HL-60/S4 (cell line): ENCODE measurements around the gene JMJD1C.
"Not testable (repeated sequence)": the region's sequence is repeated elsewhere in the genome, so short reads cannot be mapped to it uniquely, and the experiment has no call there.

ENCODE experiments used
- in situ Hi-C: fragments of 300-500 bp; cut with MboI; formaldehyde crosslinking; loops from 2 replicates; pipeline ENCODE4 v1.14.3; 2022; ENCODE audit warnings: low sequenced_read_pairs

Gene JMJD1C

DNA sequence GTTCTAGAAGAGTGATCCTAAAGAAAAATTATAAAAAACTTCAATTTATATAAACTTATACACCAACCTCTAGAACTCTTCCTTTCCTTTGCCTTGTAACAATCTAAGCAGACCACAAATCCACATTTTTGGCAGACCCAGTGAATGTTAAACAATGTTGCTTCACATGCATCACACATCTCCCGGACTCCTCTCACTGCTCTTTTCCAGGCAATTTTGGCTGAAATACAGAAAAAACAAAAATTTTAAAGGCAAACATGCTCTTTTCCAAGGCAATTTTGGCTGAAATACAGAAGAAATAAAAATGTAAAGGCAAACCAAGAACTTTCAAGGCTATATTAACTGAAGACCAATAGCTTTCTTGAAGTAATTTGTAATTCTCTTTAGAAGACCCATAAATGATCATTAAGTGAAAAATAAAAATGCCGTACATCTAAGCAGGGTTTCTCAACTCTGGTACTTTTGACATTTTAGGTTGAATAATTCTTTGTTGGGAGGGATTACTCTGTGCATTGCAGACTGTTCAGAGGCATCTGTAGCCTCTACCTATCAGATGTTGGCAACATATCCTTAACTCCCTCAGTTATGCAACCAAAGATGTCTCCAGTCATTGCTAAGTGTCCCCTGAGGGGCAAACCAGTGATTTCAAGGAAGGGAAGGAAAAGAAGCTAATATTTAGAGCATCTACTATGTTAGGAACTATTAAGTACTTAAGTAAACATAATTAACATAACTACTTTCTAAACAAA, 268.3 kb downstream of the JMJD1C start:
- in situ Hi-C loops, result no loop called here

DNA sequence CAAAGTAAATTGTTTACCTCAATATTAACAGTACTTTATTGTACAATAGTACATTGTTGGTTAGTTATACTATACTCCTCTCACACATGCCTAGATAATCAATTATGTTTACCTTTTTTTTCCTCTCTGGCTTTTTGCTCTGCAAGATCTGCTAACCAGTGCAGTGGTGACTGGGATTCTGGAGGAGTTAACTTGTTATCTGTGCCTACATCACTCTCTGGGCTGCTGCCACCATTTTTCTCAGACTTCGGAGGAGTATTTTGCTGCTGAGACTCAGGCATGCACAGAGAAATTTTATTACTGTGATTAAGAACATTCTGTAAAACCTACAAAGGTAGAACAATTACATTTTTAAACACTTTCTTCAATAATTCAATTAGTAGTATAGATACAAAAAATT, 273.0 kb downstream of the JMJD1C start:
- in situ Hi-C loops, result no loop called here

DNA sequence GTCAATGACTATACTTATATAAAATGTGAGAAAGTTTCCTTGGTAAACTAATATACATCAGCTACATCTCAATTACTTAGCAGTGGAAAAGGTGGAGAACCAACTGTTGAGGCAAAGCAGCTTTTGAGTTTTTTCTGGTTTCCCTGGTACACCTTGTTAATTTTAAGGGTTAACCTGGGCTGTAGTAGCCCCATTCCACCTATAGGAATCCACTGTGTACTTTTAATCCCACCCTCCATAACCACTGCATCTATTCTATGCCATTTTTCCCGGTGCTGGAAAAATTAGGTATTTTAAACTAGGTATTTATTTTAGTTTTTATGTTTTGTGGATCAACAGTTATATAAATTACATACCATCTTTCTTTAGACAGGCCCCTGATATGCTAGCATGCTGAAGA, 290.2 kb downstream of the JMJD1C start:
- in situ Hi-C loops, result no loop called here

DNA sequence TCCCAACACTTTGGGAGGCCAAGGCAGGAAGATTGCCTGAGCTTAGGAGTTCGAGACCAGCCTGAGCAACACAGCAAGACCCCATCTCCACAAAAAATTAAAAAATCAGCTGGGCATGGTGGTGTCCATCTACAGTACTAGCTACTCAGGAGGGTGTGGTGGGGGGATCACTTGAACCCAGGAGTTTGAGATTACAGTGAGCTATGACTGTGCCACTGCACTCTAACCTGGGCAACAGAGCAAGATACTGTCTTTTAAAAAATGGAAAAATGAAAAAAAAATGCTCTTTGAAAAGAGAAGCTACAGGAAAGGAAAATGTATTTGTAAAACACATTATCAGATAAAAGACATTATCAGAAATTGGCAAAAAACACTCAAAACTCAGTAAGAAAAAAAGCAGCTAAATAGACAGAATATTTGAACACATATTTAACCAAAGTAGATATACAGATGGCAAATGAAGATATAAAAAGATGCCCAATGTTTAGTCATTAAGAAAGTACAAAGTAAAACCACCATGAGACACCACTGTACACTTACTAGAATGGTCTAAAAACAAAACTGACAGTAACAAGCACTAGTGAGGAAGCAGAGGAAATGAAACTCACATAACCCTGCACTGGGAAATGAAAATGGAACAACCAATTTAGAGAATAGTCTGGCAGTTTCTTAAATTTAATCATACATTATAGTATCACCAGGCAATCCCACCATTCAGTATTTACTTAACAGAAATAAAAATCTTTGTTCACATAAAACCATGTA, 292.1 kb downstream of the JMJD1C start:
- in situ Hi-C loops, result no loop called here

DNA sequence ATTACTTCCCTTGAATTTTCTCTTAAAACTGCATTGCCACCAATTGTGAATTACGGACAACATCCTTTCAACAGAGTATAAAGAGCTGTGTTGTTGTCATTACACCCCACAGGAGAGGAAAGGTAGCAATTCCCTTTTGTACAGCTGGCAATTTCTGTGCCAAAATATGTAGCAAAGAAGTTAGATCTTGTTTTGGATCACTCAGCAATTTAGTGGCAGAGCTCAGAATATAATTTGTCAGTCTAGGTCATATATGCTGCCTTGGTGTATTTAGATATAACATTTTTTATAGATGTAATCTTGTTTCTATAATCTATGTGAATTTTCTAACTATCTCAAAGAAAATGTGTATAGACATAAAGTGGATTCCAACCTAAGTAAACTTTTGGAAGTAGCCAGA, 293.9 kb downstream of the JMJD1C start:
- in situ Hi-C loops, result no loop called here

DNA sequence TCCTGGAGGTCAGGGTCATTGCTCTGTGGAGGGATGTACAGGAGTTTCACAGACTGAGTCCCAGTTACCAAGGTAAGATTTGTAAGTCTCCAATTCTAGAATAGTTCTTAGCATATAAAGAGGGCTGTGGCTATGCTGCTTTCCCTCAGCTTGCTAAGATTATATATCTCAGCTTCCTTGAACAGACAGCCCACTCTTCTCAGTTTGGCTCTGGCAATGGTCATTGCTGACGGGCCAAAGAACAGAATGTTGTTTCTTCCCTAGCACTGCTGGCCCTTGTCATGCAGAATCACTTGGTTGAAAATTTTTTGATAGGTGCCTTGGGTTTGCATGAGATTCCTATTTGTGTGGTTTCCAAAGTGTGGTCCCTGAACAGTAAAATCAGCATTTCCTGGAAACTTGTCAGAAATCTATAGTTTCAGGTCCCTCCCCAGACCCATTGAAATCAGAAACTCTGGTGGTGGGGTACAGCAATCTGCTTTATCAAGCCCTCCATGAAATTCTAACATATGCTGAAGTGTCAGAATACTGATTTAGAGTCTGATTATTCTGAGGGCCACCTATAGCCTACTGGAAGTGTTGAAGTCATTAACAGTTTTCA, 294.4 kb downstream of the JMJD1C start:
- in situ Hi-C loops, result no loop called here

DNA sequence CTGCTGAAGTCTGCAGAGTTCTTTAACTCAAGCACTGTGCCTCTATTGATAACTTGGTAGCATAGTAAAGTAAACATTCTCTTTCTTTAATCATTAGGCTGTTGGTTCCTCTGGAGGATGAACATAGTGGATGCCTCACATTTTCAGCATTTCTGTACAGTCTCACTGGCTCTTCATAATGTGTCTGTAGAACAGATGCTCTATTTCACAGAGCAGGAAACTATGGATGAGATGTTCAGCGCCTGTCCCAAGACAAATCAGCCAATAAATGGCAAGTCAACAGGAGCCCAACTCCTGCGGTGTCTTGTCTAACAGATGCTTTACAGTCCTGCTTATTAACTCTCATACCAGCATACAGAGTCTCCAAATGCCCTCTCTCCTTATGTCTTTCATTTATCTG, 296.2 kb downstream of the JMJD1C start:
- in situ Hi-C loops, result loop anchor here (10.0 kb wide), 1 partner anchor 555 kb away; no protein-coding TSS in a partner anchor

DNA sequence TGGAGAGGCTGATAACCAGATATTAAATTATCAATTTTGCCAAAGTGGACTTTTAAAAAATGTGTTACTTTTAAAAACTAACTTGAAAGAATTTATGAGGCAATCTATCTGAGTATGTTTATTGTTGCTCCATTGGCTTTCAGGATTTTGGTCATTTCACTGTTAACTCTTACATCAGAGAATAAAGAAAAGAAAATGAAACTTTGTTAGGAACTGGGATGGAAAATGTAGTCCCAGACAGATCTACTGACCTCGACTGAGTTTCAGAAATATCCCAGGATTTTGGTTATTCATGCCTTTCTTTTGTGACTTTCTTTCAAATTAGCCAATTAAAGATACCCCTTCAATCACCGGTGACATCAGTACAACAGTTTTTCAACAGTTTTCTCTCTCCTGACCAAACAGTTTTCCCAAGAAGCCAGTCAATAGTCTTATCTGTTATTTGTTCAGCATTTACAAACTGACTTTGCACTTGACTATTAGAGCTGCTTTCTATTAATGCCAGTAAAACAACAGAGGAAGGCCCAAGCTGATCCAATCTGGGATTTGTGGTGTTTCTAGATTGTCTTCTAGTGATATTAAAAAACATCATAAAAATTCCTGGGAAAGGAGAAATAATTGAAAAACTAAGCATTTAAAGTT, 296.8 kb downstream of the JMJD1C start:
- in situ Hi-C loops, result loop anchor here (10.0 kb wide), 1 partner anchor 556 kb away; no protein-coding TSS in a partner anchor

DNA sequence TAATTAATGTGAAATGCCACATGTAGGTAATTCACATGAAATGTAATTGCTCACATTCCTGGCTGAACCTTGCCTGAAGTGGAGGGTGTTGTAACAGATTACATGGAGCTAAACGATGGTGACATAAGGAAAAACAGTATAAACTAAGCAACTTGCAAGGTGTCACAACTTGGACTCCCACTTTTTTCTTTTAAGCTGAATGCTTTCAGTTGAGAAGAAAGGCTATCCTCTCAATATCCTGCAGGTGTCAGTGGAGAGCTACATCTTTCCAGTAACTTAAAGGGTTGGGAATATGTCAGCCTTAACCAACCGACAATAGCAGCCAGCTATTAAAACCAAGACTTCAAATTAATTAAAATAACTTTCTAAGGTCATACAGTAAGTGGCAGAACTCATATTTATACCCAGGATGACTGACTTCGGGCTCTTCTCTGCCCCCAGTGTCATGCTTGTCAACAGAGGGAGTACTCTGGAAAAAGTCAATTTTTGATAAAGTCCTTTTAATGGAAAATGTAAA, 299.0 kb downstream of the JMJD1C start:
- in situ Hi-C loops, result loop anchor here (10.0 kb wide), 1 partner anchor 558 kb away; no protein-coding TSS in a partner anchor

DNA sequence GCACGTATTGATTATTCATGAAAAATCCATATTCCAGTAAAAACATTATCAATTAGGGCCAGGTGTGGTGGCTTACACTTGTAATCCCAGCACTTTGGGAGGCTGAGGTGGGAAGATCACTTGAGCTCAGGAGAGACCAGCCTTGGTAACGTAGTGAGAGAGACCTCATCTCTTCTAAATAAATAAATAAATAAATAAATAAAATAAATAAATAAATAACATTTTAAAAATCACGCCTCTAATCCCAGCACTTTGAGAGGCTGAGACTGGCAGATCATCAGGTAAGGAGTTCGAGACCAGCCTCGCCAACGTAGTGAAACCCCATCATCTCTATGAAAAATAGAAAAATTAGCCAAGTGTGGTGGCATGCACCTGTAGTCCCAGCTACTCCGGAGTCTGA, 300.5 kb downstream of the JMJD1C start:
- in situ Hi-C loops, result loop anchor here (10.0 kb wide), 1 partner anchor 560 kb away; no protein-coding TSS in a partner anchor

DNA sequence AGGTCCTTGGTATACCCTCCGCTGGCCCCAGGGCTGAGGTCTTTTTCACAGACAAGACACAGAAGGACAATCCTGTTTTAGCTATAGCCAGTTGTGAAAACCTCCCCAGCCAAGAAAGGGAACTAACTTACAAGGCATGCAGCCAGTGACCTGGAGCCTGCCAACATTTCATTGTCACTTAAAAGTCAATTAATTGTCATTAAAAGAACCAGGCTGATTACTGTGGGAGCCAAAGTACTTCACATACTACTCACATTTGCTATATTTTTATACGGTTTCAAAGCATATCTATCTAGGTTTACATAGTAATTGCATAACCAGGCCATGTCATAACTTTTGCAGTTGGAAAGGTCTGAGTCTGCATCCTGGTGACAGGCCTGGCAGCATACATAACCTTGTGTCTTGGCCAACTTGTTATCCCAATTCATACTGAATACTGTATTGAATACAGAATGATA, 301.6 kb downstream of the JMJD1C start:
- in situ Hi-C loops, result loop anchor here (10.0 kb wide), 1 partner anchor 561 kb away; no protein-coding TSS in a partner anchor

DNA sequence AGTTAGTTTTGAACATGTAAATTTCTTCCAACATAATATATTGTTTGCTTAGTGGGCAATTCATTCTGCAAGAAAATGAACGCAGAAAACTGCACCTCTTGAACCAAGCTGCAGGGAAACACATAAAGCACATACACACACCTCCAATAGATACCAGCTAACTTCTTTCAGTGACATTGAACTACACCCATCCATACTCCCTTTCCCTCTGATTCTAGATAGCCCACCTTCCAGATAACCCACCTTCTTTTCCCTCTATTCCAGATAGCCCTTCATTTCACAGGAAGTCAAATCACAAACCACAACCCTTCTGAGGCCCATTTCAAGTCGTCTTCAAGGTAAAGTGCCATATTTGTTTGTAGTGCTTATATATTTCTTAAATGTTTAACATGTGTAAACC, 304.2 kb downstream of the JMJD1C start:
- in situ Hi-C loops, result loop anchor here (10.0 kb wide), 1 partner anchor 563 kb away; no protein-coding TSS in a partner anchor

DNA sequence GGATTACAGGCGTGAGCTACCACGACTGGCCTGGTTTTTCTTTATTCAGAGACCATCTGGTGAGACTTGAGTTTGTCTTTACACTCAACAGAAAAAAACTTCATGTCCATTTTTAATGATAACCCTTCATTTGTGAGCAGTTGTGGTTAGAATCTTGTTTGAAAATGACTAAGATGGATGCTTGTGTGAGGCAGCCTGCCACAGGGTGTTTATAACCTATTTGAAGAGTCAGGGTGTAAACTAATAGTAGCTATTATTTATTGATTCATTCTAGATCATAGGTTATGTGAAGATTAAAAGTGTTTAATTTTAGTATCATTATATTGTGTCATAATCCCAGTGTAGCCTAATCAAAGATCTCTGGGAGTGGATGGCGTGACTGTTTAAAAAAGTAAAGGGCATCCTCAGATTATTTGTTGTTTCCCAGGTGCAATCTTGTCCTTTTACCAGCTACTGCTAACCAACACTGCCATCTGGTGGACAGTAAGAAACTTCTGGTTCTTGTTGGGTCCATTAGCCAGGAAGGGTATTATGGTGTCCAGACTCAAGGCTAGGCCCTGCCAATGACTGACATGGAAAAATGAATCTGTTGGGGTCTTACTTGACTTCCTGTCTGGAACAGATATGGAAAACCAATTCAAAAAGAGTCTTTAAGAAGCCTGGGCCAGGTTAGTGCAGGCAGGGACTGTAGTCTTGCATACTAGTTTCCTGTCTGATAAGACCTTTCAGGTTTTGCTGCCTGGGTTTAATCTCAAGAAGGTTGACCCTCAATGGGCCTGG, 307.7 kb downstream of the JMJD1C start:
- in situ Hi-C loops, result no loop called here

DNA sequence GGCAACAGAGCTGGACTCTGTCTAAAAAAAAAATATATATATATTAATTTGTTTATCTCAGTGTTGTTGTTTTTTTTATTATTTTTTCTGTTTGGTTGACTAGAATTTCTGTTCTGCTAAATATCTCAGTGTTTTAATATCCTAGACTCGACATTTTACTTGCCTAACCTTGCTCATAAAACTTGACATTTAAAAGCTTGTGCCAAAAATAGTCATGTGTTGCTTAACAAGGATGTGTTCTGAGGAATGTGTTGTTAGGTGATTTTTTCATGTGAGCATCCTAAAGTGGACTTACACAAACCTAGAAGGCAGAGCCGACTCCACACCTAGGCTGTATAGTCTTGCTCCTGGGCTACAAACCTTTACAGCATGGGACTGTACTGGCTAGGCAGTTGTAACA, 309.5 kb downstream of the JMJD1C start:
- in situ Hi-C loops, result no loop called here

DNA sequence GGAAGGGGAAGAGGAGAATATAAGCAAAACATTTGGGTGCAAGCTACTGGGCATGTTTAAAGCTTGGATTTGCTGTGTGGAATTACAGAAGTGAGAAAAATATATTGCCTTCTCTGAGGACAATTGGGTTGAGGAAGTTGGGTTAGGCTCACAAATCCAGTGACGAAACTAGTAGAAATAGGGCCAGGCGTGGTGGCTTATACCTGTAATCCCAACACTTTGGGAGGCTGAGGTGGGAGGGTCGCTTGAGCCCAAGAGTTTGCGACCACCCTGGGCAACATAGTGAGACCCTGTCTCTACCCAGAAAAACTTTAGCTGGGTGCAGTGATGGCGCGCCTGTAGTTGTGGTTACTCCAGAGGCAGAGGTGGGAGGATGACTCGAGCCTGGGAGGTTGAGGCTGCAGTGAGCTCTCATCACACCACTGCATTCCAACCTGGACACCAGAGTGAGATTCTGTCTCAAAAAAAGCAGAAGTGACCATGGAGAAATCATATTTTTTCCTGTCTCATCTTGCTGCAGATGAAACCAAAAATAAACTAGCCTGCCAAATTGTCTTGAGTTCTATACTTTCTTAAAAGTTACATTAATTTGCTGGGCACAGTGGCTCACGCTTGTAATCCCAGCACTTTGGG, 310.3 kb downstream of the JMJD1C start:
- in situ Hi-C loops, result no loop called here

DNA sequence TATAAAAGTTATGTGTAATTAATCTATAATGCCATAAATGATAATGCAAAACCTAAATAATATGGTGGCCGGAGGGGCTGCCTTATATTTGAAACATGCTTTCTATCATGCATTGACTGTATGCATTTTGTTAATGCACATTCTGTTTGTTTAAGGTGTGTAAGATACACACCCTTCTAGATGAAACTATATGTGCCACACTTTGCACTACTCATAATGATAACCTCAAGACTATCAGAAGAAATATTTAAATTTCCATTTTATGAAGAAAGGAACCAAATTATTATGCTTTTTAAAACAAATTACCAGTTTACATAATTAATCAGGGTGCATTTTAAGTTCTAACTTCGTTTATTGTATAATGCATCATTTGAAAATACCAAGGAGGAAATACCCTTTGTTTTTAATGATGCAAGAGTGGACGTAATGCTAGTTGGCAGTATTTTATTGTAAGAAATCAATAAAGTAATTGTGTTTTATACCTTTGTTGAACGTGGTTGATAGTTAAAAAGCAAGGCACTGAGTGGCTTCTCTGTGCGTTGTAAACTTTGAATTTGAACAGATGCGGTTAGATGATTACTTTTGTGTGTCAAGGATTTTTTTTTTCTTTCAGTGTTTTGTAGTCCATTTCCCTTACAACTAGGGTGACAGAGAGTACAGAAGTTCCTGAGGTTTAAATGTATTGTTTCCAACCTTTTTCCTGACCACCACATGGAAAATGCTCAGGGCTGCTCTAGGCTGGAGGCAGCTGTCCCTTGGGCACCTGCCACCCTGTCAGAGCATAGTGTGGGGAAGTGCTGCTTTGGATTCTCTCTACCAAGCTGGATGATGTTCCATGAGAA, 311.0 kb downstream of the JMJD1C start:
- in situ Hi-C loops, result no loop called here

DNA sequence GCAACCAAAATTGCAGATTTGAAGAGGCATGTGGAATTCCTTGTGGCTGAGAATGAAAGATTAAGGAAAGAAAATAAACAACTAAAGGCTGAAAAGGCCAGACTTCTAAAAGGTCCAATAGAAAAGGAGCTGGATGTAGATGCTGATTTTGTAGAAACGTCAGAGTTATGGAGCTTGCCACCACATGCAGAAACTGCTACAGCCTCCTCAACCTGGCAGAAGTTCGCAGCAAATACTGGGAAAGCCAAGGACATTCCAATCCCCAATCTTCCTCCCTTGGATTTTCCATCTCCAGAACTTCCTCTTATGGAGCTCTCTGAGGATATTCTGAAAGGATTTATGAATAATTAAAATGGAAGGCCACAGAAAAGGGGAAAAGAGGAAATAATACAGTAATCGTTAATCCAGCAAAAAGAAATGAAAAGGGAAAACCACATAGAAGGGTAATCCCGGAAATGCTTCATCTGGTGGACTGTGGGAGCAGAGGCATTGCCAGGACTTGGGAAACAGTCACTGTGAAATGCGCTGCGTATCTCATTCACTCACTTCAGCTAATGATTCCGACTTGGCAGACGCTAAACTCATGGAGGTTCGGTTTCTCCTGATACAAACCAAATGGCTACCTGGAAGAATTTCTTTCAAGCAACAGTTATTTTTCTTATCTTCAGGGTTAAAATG, 311.8 kb downstream of the JMJD1C start:
- in situ Hi-C loops, result not testable (repeated sequence)

DNA sequence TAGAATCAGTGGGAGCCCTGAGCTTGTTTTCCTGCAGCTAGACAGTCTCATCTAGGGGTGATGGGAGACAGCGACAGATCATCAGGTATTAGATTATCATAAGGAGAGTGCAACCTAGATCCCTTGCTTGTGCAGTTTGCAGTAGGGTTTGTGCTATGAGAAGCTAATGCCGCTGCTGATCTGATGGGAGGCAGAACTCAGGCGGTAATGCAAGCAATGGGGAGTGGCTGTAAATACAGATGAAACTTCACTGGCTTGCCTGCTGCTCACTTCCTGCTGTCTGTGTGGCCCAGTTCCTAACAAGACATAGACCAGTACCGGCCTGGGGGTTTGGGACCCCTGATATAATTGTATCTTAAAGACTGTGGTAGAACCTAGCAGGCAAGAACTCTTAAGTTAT, 315.0 kb downstream of the JMJD1C start:
- in situ Hi-C loops, result no loop called here
